RWPE2 (cell line): ENCODE measurements around the gene RSPH6A.
A peak's percentile ranks its signal among the peaks of the same experiment; 100 is the strongest.

Experiments used
- ATAC-seq: fragments of 200-7000 bp; cut with Tn5 transposase; 3 replicates; pipeline ENCODE4 v1.9.1; 2021; ENCODE audit warnings: low read depth
- DNase-seq: peaks from one replicate; pipeline ENCODE4 v3.0.0-alpha.2; 2020; ENCODE audit warnings: low spot score
- H3K27ac ChIP-seq: fragments of 450-650 bp; 2 replicates; pipeline ENCODE4 v1.5.1; 2017; ENCODE audit warnings: mild to moderate bottlenecking; ENCODE audit not compliant: poor library complexity, severe bottlenecking
- H3K27me3 ChIP-seq: fragments of 250-450 bp; sonication (Bioruptor Pico); 2 replicates; pipeline ENCODE4 v1.5.1; 2021; ENCODE audit warnings: mild to moderate bottlenecking, moderate library complexity; ENCODE audit not compliant: insufficient read depth, poor library complexity, severe bottlenecking
- H3K36me3 ChIP-seq: fragments of 250-450 bp; sonication (Bioruptor Pico); 2 replicates; pipeline ENCODE4 v1.5.1; 2020; ENCODE audit warnings: low read depth, mild to moderate bottlenecking, moderate library complexity
- H3K4me1 ChIP-seq: fragments of 250-450 bp; sonication (Bioruptor Pico); 2 replicates; pipeline ENCODE4 v1.5.1; 2021; ENCODE audit warnings: mild to moderate bottlenecking, moderate library complexity; ENCODE audit not compliant: insufficient read depth, poor library complexity, severe bottlenecking
- H3K4me3 ChIP-seq: fragments of 250-450 bp; sonication (Bioruptor Pico); 2 replicates; pipeline ENCODE4 v1.5.1; 2021; ENCODE audit warnings: mild to moderate bottlenecking, moderate library complexity; ENCODE audit not compliant: severe bottlenecking
- H3K9me3 ChIP-seq: fragments of 250-450 bp; sonication (Bioruptor Pico); 2 replicates; pipeline ENCODE4 v1.5.1; 2021; ENCODE audit warnings: mild to moderate bottlenecking, moderate library complexity; ENCODE audit not compliant: severe bottlenecking
- TF ChIP-seq, protein P1 (sequence below): fragments of 450-650 bp; IDR thresholded peaks from one replicate; pipeline ENCODE4 v1.5.1; 2017; ENCODE audit warnings: mild to moderate bottlenecking, moderate library complexity; ENCODE audit not compliant: poor library complexity, severe bottlenecking

The RSPH6A gene

DNA sequence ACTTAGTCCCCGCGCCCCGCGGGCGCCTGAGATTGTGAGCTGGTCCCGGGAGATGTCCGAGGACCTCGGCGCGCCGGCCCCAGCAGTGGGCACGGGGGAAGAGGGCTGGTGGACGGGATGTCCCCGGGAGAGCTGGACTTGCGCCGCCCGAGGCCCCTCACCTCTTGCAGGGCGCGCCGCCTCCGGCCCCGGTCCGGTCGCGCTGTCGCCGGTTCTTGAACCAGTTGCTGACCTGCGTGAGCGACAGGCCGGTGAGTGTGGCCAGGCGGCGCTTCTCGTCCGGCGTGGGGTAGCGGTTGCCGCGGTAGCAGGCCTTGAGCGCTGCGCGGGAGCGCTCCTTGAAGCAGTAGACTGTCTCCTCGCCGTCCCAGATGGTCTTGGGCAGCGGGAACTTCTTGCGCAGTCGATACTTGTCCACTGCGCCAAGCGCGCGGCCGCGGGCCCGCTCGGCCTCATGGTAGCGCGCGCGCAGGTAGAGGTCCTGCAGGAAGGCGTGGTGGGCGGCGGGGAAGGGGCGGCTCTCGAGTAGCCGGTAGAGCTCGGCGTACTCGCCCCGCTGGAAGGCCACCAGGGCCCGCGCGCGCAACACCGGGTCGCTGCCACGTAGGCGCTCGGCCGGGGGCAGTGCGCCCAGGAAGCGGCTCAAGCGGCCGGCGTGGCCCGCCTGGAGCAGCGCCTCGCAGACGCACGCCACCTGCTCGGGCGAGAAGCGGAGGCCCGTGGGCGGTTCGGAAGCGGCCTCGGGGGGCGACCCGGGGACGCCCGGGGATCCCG is 47.0 kb downstream of the RSPH6A start:
- TF ChIP-seq, protein P1, sequence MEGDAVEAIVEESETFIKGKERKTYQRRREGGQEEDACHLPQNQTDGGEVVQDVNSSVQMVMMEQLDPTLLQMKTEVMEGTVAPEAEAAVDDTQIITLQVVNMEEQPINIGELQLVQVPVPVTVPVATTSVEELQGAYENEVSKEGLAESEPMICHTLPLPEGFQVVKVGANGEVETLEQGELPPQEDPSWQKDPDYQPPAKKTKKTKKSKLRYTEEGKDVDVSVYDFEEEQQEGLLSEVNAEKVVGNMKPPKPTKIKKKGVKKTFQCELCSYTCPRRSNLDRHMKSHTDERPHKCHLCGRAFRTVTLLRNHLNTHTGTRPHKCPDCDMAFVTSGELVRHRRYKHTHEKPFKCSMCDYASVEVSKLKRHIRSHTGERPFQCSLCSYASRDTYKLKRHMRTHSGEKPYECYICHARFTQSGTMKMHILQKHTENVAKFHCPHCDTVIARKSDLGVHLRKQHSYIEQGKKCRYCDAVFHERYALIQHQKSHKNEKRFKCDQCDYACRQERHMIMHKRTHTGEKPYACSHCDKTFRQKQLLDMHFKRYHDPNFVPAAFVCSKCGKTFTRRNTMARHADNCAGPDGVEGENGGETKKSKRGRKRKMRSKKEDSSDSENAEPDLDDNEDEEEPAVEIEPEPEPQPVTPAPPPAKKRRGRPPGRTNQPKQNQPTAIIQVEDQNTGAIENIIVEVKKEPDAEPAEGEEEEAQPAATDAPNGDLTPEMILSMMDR: no peak
- no peaks in the 10 kb centered on the region for H3K36me3 ChIP-seq
- no peaks in the 10 kb centered on the region for H3K9me3 ChIP-seq
- peak; percentile 86 for DNase-seq
- H3K27ac ChIP-seq: peak overlapping the region; percentile 86
- no peaks in the 10 kb centered on the region for H3K27me3 ChIP-seq
- H3K4me3 ChIP-seq: peak overlapping the region; percentile 95
- no peaks in the 10 kb centered on the region for H3K4me1 ChIP-seq
- ATAC-seq: peak; percentile 4; the same call in 2 of the 3 replicates

DNA sequence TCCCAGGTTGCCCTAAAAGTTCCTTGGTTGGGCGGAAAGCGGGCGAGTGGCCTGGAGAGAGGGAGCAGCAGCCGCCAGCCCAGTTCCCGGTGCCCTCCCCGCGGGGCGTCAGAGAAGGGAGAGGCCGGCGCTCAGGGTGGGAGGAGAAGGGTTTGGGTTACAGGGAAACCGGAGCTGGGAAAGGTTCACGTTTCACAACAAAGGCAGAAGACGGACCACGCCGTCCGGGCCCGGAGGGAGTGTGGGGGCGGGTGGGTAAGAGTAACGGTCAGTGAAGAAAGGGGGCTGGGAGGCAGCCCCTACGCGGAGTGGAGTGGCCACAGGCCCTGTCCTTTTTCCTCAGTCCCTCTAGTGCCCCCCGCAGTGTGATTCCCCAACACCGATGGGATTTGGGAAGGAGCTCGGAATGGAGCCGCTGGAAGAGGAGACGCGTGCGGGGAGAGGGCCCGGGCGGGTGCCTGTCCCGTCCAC is 47.7 kb downstream of the RSPH6A start:
- TF ChIP-seq, protein P1: no peak
- peak overlapping the region; percentile 86 for H3K27ac ChIP-seq
- H3K27me3 ChIP-seq: no peaks in the 10 kb centered on the region
- DNase-seq (no peak), ATAC-seq (peak; percentile 28)
- H3K4me3 ChIP-seq: peak overlapping the region; percentile 95
- H3K9me3 ChIP-seq: no peaks in the 10 kb centered on the region
- no peaks in the 10 kb centered on the region for H3K4me1 ChIP-seq
- H3K36me3 ChIP-seq: no peaks in the 10 kb centered on the region

DNA sequence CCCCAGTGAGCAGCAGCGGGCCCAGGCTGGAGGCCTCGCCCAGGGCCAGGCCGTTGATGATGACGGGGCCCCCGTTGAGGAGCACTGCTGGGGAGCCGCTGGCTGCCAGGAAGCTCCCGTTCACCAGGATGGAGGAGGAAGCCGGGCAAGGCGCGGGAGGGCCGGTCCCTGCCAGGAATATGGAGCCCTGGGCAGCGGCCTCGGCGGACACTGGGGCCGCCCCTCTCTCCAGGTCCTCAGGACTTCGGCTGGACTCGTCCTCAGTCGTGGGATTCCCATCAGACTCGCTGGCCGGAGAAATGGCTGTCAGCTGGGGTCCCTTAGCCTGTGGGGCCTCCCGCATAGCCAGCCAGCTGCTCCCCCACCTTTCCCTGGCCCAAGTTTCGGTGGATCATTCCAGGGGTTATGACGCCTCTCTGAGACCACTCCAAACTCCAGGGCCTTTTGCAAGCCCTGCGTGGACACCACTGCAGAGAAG is 48.2 kb downstream of the RSPH6A start:
- Histone ChIP-seq H3K27ac (peak overlapping the region; percentile 86), H3K27me3 (no peaks in the 10 kb centered on the region), H3K4me3 (peak overlapping the region; percentile 95), H3K36me3 (no peaks in the 10 kb centered on the region), H3K4me1 (no peaks in the 10 kb centered on the region), H3K9me3 (no peaks in the 10 kb centered on the region)
- ATAC-seq: no peak
- no peak for DNase-seq
- TF ChIP-seq, protein P1: no peak

DNA sequence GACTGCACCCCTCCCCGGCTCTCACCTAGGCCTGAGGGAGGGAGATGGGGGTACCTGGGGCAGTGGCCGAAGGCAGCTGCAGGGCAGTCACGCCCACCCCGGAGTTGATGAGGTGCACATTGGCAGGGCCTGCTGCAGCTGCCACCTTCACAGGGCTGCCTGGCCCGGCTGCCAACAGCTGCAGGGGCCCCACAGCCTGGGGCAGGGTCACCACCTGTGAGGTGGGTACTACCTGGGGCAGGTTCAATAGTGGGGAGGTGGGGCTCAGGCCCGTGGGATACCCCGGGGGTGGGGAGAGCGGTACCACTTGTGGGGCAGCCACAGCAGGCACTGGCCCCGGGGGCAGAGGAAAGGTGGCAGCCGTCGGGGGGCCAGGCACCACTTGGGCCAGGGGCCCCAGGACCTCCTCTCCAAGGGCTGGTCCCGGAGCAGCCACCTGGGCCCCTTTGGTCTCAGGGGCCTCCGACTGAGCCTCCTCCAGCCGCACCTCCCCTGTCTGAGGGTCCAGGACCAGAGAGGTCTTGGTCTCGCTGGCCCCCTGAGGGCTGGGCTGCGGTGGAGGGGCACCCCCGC is 48.7 kb downstream of the RSPH6A start:
- H3K9me3 ChIP-seq: no peaks in the 10 kb centered on the region
- DNase-seq (no peak), ATAC-seq (no peak)
- TF ChIP-seq, protein P1: no peak
- H3K4me3 ChIP-seq: peak overlapping the region; percentile 95
- H3K27me3 ChIP-seq: no peaks in the 10 kb centered on the region
- no peaks in the 10 kb centered on the region for H3K4me1 ChIP-seq
- peak overlapping the region; percentile 86 for H3K27ac ChIP-seq
- H3K36me3 ChIP-seq: no peaks in the 10 kb centered on the region
